Frontal cortex (tissue), 4 donors: ENCODE data around the gene TRIM37. TPM values are rescaled to one million over a fixed set of nuclear protein-coding genes. Genes with fewer than 3 reads are reported as not detected.
A peak's percentile ranks its signal among the peaks of the same experiment; 100 is the strongest.

Source experiments
- DNase-seq, 2 donors: peaks; one replicate each; pipeline ENCODE4 v3.0.0; 2012; ENCODE audit warnings: low spot score in 2 of 2
- FAIRE-seq: peaks from 2 replicates; lab custom pipeline; 2012; peaks lifted over from hg19 to GRCh38; lab: Jason Lieb, UNC
- total RNA-seq: library from RNA; depleted of rRNA; stranded (reverse); fragments of >200 nt; gene quantifications from one replicate; pipeline ENCODE4 v1.2.3, GENCODE V29; 2014
- donor health status: control.
- donor health status: control.
- donor health status: control.

Gene TRIM37
- total RNA-seq, 1 donor from 2014 or later: 134 TPM

- no peak for FAIRE-seq
These were observed 107.8 kb downstream of the TRIM37 start for GRCh38 chr17:58998871-58999270.

GRCh38 chr17:58997756-58998553 lies 108.7 kb downstream of the TRIM37 start:
- FAIRE-seq (no peak), DNase-seq (no peak)

More at GRCh38 chr17:58998871-58999270, 107.8 kb downstream of the TRIM37 start:
- no peak for DNase-seq

DNA sequence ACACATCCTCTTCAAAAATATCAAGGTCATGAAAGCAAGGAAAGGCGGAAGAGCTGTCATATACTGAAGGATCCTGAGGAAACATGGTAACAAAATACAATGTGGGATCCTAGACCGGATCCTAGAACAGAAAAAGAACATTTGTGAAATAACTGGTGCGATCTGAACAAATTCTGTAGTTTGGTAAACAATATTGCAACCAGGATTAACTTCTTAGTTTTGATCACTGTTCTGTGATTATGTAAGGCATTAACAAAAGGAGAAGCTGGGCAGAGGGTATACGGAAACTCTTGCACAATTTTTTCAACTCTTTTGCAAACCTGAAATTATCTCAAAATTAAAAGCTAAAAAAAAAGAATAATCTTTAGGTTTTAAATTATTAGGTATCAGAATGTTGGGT lies 109.7 kb downstream of the TRIM37 start:
- DNase-seq (no peak), FAIRE-seq (no peak)

DNA sequence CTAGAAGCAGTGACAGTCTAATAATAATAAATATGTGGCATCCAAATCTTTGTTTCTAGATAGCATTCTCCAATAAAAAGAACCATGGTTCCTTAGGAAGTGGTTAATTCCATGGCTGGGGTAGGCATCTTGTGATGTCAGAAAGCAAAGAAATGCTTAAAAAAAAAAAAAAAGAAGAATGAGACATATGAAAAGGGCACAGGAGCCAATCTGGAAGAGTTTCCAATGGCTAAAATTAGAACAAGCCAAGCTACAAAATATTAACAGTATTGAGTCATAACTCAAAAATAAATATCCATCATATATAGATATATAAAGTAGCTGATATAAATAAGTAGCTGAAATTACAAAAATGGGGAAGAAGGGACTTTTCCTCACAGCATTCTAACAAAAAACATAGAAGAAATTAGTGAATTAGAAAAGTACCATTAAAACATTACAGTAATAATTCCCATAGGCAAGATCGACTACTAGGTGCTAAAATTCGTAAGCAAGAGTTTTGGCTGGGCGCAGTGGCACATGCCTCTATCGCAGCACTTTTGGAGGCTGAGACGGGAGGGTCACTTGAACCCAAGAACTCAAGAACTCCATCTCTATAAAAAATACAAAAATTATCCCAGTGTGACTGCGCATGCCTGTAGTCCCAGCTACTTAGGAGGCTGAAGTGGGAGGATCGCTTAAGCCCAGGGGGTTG lies 111.3 kb downstream of the TRIM37 start:
- no peak for FAIRE-seq

GRCh38 chr17:58993311-58993710 lies 113.4 kb downstream of the TRIM37 start:
- FAIRE-seq: no peak
- DNase-seq: no peak

More for the DNA sequence above, 111.3 kb downstream of the TRIM37 start:
- DNase-seq: no peak

DNA sequence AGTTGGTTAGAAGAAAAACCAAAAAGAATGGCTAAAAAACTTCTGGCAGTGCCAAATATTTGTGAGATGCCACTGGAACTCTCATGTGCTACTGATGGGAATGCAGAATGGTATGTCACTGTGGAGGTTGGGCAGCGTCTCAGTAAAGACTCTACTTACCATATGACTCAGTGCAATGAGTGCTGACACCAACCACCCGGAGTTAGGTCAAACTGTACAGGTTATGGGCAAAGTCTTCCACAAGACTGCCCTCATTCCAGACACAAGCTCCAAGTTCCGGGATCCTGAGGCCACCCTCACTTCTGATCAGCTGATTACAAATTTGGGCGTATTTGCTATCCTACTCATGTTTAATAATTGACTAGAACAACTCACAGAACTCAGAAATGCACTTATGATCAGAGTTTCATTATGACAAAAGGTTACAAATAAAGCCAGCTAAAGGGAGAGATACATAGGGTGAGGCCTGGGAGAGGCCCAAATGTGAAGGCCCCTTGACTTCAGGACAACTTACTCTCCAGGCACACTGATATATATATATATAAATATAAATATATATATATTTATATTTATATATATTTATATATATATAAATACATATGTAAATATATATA lies 114.9 kb downstream of the TRIM37 start:
- no peak for DNase-seq
- no peak for FAIRE-seq

GRCh38 chr17:58989629-58990028 lies 117.1 kb downstream of the TRIM37 start:
- FAIRE-seq: no peak
- no peak for DNase-seq

- DNase-seq: no peak
- no peak for FAIRE-seq
These were observed 120.7 kb downstream of the TRIM37 start for GRCh38 chr17:58985971-58986370.

DNA sequence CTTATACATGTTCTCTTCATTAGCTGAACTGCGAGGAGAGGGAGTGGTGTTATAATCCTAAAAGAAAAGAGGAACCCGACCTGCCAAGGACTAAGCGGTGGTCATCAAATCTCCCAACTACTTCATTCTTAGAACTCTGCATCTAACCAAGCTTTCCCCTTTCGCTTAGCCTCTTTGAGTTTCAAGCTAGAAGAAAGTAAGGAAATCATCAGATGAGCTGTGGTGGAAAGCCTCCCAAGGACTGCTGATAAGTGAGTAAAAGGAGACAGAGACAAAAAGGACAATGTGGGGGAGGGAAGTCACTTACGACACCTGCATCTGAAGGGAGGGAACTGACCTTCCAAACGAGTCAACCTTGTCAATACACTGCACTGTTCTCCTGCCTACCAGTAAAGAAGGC lies 121.3 kb downstream of the TRIM37 start:
- DNase-seq (no peak), FAIRE-seq (no peak)

GRCh38 chr17:58982626-58983025 lies 124.1 kb downstream of the TRIM37 start:
- DNase-seq (no peak), FAIRE-seq (no peak)

DNA sequence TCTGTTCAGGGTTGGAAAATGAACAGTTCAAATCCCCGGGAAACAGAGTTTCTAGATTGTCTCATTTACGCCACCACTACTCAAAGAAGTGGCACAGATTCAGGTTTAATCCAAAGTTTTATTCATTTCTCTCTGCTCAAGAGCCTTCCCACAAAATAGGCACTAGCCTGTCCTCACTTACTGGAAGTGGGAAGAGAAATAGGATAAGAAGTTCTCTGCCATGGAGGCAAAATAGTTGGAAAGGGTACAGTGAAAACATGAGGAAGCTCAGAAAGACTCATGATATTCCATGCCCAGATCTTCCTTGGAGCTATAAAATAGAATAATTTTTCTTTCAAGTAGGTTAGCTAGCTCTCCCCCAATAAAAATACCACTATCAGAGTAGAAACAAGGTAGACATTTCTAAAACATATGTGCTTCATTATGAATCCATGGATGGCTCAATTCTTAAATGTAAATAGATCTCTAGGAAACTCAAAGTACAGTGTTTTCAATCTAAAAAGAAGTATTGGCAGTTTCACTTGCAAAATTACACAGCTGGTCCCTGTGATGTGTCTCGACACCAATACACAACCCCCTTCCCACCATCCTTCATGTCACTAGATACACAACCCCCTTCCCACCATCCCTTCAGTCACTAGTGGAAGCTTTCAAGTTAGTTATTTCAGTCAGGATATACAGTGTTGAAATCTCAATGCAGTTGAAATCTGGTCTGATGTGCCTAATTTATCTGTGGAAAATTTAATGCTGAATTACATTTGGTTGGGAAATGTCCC lies 125.8 kb downstream of the TRIM37 start:
- FAIRE-seq (no peak), DNase-seq (no peak)

GRCh38 chr17:58976541-58976940 lies 130.1 kb downstream of the TRIM37 start:
- FAIRE-seq: no peak
- DNase-seq: no peak

GRCh38 chr17:58974354-58974753 lies 132.3 kb downstream of the TRIM37 start:
- DNase-seq (no peak), FAIRE-seq (no peak)

- DNase-seq (no peak), FAIRE-seq (no peak)
These were observed 135.8 kb downstream of the TRIM37 start for GRCh38 chr17:58970609-58971450.

DNA sequence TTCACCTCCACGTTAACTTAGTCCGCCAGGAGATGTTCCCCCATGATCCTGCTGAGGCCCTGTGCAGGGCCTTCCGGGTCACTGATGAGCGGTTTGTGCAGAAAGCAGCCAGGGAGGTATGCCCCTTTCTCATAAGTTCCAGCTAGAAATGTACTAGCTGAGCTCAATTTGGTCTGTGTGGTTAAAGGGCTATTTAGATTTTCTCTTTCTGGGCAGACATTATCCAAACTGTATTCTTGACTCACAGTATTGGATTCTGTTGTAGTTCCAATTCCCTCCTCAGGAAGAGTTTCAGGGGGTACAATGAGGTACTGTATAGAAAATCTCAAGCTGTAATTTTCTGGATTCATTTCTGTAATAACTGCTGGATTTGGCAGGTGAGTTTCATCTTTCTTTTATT lies 137.1 kb downstream of the TRIM37 start:
- no peak for DNase-seq
- no peak for FAIRE-seq

DNA sequence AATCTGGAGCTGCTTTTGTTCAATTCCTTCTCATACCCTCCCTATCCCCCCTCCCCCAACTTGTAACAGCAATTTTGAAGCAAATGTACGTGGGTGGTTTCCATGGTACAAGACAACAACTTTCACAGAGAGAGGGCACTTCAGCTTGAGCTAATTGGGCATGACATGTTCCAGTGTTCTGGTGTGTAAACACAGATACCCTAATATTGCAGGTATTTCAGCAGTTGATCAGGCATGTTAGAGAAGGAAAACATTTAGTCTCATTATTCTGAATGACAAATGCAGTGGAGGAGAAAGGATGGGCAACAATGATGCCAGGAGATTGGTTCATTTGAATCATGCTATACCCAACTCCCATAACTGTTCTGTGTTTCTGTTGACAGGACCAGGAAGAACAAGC lies 137.5 kb downstream of the TRIM37 start:
- no peak for FAIRE-seq

GRCh38 chr17:58968426-58969061 lies 138.1 kb downstream of the TRIM37 start:
- DNase-seq (no peak), FAIRE-seq (no peak)

More for the DNA sequence above, 137.5 kb downstream of the TRIM37 start:
- no peak for DNase-seq

GRCh38 chr17:58966208-58966607 lies 140.5 kb downstream of the TRIM37 start:
- FAIRE-seq: peak; percentile 23
- no peak for DNase-seq

DNA sequence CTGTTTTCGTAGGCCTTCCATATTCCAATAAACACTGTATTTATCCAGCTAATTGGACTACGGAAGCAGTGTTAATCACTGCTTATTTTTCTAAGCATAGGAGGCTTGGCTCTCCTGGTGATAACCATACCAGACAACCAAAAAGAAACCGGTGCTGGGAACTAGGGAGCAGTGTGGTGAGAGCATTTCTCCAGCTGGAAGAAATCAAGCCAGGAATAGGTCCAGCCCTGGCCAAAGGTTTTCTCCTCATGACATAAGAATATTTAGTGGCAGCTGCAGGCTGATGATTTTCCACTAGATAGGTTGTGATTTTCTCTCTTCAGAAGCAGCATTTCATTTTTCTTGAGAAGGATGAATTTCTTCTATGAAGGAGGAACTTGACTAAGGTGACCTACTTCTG lies 141.5 kb downstream of the TRIM37 start:
- no peak for FAIRE-seq

More for the DNA sequence above, 141.5 kb downstream of the TRIM37 start:
- no peak for DNase-seq
